ENCODE data around the gene OR10A7. TPM values are rescaled to one million over a fixed set of nuclear protein-coding genes. Genes with fewer than 3 reads are reported as not detected.
"Not testable (repeated sequence)": the region's sequence is repeated elsewhere in the genome, so short reads cannot be mapped to it uniquely, and the experiment has no call there.

Gene OR10A7, protein sequence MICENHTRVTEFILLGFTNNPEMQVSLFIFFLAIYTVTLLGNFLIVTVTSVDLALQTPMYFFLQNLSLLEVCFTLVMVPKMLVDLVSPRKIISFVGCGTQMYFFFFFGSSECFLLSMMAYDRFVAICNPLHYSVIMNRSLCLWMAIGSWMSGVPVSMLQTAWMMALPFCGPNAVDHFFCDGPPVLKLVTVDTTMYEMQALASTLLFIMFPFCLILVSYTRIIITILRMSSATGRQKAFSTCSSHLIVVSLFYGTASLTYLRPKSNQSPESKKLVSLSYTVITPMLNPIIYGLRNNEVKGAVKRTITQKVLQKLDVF
- not detected in 2 replicates for total RNA-seq (2014; rRNA removed; shearing (Covaris generic))
- not detected in 2 replicates for polyA plus RNA-seq (2015; cell fraction: cytosol; rRNA removed)
- polyA plus RNA-seq (2015; cell fraction: nucleus; rRNA removed) = not detected in 2 replicates

DNA sequence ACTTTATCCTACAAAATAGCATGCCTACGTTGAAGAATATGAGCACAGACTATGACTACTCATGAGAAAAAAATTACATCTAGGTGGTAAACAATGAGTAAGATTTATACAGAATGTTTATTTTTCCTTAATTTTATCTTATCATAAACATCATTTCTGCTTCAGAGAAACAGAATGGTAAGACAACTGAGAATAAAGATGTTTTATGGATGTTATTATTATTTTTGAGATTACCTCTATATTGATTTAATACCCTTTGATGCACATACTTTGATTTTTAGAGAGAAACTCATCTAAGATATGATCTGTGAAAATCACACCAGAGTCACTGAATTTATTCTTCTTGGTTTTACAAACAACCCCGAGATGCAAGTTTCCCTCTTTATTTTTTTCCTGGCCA is at the start of gene OR10A7:
TSS of gene OR10A7 (plus strand) at position 301 of the 400 bp plus-strand sequence. CDS start at position 301, 0 bp downstream.
- no peak for DNase-seq (ENCODE audit: low read depth)

DNA sequence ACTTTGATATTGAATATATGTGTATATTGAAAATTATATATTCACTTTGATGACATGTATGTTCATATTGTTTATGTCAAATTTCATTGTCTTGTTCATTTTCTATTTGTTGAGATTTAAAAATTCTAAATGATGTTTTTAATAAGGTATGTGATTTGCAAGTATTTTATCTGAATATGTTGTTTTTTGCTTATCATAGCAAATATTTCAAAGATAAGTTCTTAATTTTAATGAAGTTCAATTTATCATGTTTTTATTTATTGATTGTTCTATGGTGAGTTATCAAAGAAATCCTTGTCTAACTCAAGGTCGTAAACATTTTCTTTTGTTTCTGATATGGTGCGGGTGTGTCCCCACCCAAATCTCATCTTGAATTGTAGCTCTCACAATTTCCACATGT is 49.4 kb upstream of the OR10A7 start:
- DNase-seq (ENCODE audit: low read depth) = no peak

DNA sequence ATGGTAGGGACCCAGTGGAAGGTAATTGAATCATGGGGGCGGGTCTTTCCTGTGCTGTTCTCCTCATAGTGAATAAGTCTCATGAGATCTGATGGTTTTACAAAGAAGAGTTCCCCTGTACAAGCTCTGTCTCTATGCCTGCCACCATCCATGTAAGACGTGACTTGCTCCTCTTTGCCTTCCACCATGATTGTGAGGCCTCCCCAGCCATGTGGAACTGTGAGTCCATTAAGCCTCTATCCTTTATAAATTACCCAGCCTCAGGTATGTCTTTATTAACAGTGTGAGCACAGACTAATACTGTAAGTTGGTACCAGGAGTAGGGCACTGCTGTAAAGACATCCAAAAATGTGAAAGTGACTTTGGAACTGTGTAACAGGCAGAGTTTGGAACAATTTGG is 49.0 kb upstream of the OR10A7 start:
- not testable (repeated sequence) for DNase-seq (ENCODE audit: low read depth)

DNA sequence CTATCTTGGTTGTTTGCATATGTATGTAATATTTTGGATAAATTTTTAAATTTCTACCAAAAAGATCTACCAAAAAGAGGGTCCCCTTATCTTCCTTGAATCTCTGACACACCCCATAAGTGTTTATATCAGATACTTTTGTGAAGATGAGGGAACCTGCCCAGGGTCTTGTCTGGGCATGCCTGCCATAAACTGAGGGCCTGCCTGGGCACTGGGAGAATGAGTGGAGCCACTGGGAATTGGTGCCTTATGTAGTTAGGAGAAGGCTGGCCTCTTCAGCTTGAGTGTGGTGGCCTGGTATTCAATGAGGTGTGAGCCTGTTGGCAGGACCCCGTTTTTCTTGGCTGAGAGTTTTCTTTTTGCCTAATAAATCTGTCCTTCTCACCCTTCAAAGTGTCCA is 48.1 kb upstream of the OR10A7 start:
- no peak for DNase-seq (ENCODE audit: low read depth)

- no peak for DNase-seq (ENCODE audit: low read depth)
Observed at GRCh38 chr12:55173456-55173855, 47.4 kb upstream of the OR10A7 start.

GRCh38 chr12:55188573-55188972 is 32.3 kb upstream of the OR10A7 start:
- no peak for DNase-seq (ENCODE audit: low read depth)

- DNase-seq (ENCODE audit: low read depth) = peak; percentile 61
Observed at GRCh38 chr12:55188974-55189556, 31.8 kb upstream of the OR10A7 start.

DNA sequence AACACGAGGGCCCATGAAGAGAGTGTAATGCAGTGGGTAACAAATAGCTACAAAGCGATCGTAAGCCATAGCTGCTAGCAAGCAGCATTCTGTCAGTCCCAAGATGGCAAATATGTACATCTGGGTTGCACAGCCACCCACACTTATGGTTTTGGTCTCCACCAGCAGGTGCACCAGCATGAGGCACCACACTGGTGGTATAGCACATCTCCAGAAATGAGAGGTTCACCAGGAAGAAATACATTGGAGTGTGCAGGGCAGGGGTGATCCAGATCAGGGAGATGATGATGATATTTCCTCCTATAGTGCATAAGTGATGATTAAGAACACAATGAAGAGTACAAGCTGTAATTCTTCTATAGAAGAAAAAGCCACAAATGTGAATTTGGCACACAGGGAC is 26.4 kb upstream of the OR10A7 start:
- DNase-seq (ENCODE audit: low read depth) = no peak

GRCh38 chr12:55226523-55226922 is 5.7 kb downstream of the OR10A7 start:
- no peak for DNase-seq (ENCODE audit: low read depth)

DNA sequence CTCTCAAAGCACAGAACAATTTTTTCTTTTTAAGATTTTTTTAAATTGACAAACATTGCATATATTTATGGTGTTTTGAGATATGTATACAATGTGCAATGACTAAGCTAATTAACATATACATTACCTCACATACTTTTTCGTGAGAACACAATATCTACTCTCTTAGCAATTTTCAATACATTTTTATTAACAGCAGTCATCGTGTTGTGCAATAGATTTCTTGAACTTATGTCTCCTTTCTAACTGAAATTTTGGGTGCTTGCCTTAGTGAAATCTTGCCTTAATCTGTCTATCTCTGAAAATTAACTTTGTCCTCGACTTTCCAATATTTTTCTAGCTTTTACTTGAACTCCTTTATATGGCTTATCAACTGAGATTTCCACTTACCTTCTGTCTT is 6.8 kb downstream of the OR10A7 start:
- DNase-seq (ENCODE audit: low read depth) = no peak

DNA sequence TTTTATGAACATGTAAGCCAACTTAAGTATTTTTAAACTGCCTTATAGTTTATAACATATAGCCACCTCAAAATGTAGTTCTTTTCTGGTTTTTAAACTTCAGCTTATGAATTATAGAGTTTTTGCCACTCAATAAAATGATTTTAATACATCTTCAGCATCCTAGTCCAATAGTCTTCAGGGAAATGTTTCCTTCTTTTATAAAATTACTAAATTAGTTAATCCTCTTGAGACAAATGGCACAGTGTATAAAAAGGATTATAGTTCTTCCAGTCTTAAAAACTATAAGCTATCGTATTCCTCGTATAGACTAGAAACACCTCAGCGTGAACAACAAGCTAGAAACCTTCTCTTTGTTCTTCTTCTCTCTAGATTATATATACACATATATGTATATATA is 23.5 kb downstream of the OR10A7 start, which contains the start of gene OR6C74:
TSS of gene OR6C74 (plus strand) at position 301 of the 400 bp plus-strand sequence. CDS start 2,679 bp downstream, outside the sequence.
- DNase-seq (ENCODE audit: low read depth) = no peak

GRCh38 chr12:55246159-55246558 is 25.3 kb downstream of the OR10A7 start:
- no peak for DNase-seq (ENCODE audit: low read depth)

- no peak for DNase-seq (ENCODE audit: low read depth)
Observed at GRCh38 chr12:55250944-55251343, 30.1 kb downstream of the OR10A7 start.

GRCh38 chr12:55253281-55253680 is 32.5 kb downstream of the OR10A7 start:
- no peak for DNase-seq (ENCODE audit: low read depth)

DNA sequence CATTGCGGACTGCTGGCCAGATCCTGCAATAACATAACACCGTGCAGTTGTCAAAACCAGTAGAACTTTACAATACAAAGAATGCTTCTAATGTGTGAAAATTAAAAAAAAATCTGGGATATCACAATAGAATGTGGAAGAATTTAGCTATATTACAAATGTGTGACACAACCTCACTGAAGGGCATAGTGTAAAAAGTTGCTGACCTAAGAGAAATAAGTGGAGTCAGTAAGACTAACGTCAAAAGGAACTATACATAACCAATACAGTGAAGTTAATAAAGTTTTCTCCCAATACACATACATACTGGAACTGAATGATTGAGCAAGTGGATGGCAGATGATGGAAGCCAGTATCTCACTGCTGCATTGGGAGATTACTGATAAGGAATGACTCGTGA is 36.0 kb downstream of the OR10A7 start:
- DNase-seq (ENCODE audit: low read depth) = no peak

GRCh38 chr12:55258303-55258702 is 37.5 kb downstream of the OR10A7 start:
- DNase-seq (ENCODE audit: low read depth) = no peak

Other genes with a start within 250 kb of the OR10A7 start
- 2.6 and 4.5 TPM in 2 replicates for gene TESPA1, start 236.3 kb upstream of the OR10A7 start, total RNA-seq (2014; rRNA removed; shearing (Covaris generic))
- not detected in 2 replicates for gene NEUROD4, start 201.1 kb upstream of the OR10A7 start, total RNA-seq (2014; rRNA removed; shearing (Covaris generic))
- not detected in 2 replicates for gene OR9K2, start 94.6 kb upstream of the OR10A7 start, total RNA-seq (2014; rRNA removed; shearing (Covaris generic))
- gene OR6C74, start 23.6 kb downstream of the OR10A7 start, total RNA-seq (2014; rRNA removed; shearing (Covaris generic)) = not detected in 2 replicates
- gene OR6C6, start 75.5 kb downstream of the OR10A7 start, total RNA-seq (2014; rRNA removed; shearing (Covaris generic)) = not detected in 2 replicates
- gene OR6C1, start 93.3 kb downstream of the OR10A7 start, total RNA-seq (2014; rRNA removed; shearing (Covaris generic)) = not detected in 2 replicates
- gene OR6C3, start 109.7 kb downstream of the OR10A7 start, total RNA-seq (2014; rRNA removed; shearing (Covaris generic)) = not detected in 2 replicates
- gene OR6C75, start 141.9 kb downstream of the OR10A7 start, total RNA-seq (2014; rRNA removed; shearing (Covaris generic)) = not detected in 2 replicates
- gene OR6C65, start 179.5 kb downstream of the OR10A7 start, total RNA-seq (2014; rRNA removed; shearing (Covaris generic)) = not detected in 2 replicates
- gene OR6C76, start 205.2 kb downstream of the OR10A7 start, total RNA-seq (2014; rRNA removed; shearing (Covaris generic)) = not detected in 2 replicates
- gene OR6C2, start 223.1 kb downstream of the OR10A7 start, total RNA-seq (2014; rRNA removed; shearing (Covaris generic)) = not detected in 2 replicates
- not detected in 2 replicates for gene OR6C70, start 249.1 kb downstream of the OR10A7 start, total RNA-seq (2014; rRNA removed; shearing (Covaris generic))